WTC11 (cell line): ENCODE measurements around the gene ECE1. TPM values are rescaled to one million over a fixed set of nuclear protein-coding genes. Genes with fewer than 3 reads are reported as not detected.

Experiments used
- ATAC-seq: fragments of 200-7000 bp; cut with Tn5 transposase; 2 replicates; pipeline ENCODE4 v1.10.0; 2021; ENCODE audit warnings: mild to moderate bottlenecking, moderate library complexity
- CTCF ChIA-PET: fragments of 300-600 bp; sonication (Branson Sonifier 250); formaldehyde crosslinking; loops from one replicate; lab custom pipeline; 2021; ENCODE audit warnings: antibody characterized with exemption; lab: Charles Lee
- POLR2A ChIA-PET: fragments of 350-600 bp; sonication (Branson Sonifier 250); formaldehyde crosslinking; loops from one replicate; lab custom pipeline; 2021; ENCODE audit warnings: antibody characterized with exemption; lab: Charles Lee
- DNase-seq: peaks from one replicate; pipeline ENCODE4 v3.0.0; 2021; ENCODE audit warnings: low spot score
- H3K27ac Mint-ChIP-seq: 2 replicates; pipeline ENCODE4 v1.8.0; 2021; ENCODE audit warnings: mixed read lengths
- H3K27me3 Mint-ChIP-seq: 2 replicates; pipeline ENCODE4 v1.8.0; 2021; ENCODE audit warnings: low read depth, mild to moderate bottlenecking, moderate library complexity, mixed read lengths
- H3K36me3 Mint-ChIP-seq: 2 replicates; pipeline ENCODE4 v1.8.0; 2021; ENCODE audit warnings: mixed read lengths
- H3K4me1 Mint-ChIP-seq: 2 replicates; pipeline ENCODE4 v1.8.0; 2022; ENCODE audit warnings: mixed read lengths
- H3K4me3 Mint-ChIP-seq: 2 replicates; pipeline ENCODE4 v1.8.0; 2021; ENCODE audit warnings: mild to moderate bottlenecking, moderate library complexity, mixed read lengths
- H3K9me3 Mint-ChIP-seq: 2 replicates; pipeline ENCODE4 v1.8.0; 2021; ENCODE audit warnings: mixed read lengths
- AFF4 ChIP-seq: sonication (generic); formaldehyde crosslinking; IDR thresholded peaks from 2 replicates; pipeline ENCODE4 v1.8.1; 2023; ENCODE audit warnings: mild to moderate bottlenecking, missing genetic modification reagents, borderline replicate concordance
- ELF4 ChIP-seq: sonication (generic); formaldehyde crosslinking; IDR thresholded peaks from 2 replicates; pipeline ENCODE4 v1.8.1; 2022; ENCODE audit warnings: low read depth, mild to moderate bottlenecking, moderate library complexity, missing genetic modification reagents
- EMX1 ChIP-seq: fragments of 250-450 bp; sonication (Bioruptor Pico); IDR thresholded peaks from 2 replicates; pipeline ENCODE4 v1.8.0; 2021; ENCODE audit warnings: mild to moderate bottlenecking
- ETV6 ChIP-seq: sonication (generic); formaldehyde crosslinking; IDR thresholded peaks from 2 replicates; pipeline ENCODE4 v1.8.1; 2022; ENCODE audit warnings: mild to moderate bottlenecking, missing genetic modification reagents
- GRHL2 ChIP-seq: fragments of 250-450 bp; sonication (Bioruptor Pico); IDR thresholded peaks from 2 replicates; pipeline ENCODE4 v1.8.0; 2022; ENCODE audit warnings: mild to moderate bottlenecking, moderate library complexity; ENCODE audit not compliant: insufficient replicate concordance, severe bottlenecking
- GTF2I ChIP-seq: fragments of 250-450 bp; sonication (Bioruptor Pico); conservative IDR thresholded peaks from 2 replicates; pipeline ENCODE4 v1.4.0; 2021; ENCODE audit warnings: mild to moderate bottlenecking
- IRF1 ChIP-seq: sonication (generic); formaldehyde crosslinking; IDR thresholded peaks from 2 replicates; pipeline ENCODE4 v1.8.0; 2023; ENCODE audit warnings: missing genetic modification reagents
- JUN ChIP-seq: sonication (generic); formaldehyde crosslinking; IDR thresholded peaks from 2 replicates; pipeline ENCODE4 v1.8.0; 2023; ENCODE audit warnings: mild to moderate bottlenecking, missing genetic modification reagents
- MAX ChIP-seq: sonication (generic); formaldehyde crosslinking; IDR thresholded peaks from 2 replicates; pipeline ENCODE4 v1.8.0; 2022; ENCODE audit warnings: mild to moderate bottlenecking, missing genetic modification reagents
- MLX ChIP-seq: sonication (generic); formaldehyde crosslinking; IDR thresholded peaks from 2 replicates; pipeline ENCODE4 v1.8.1; 2023; ENCODE audit warnings: mild to moderate bottlenecking, missing genetic modification reagents, moderate library complexity
- MXD4 ChIP-seq: fragments of 250-450 bp; sonication (Bioruptor Pico); IDR thresholded peaks from 2 replicates; pipeline ENCODE4 v1.8.0; 2021; ENCODE audit warnings: mild to moderate bottlenecking, moderate library complexity, borderline replicate concordance
- NR2C2 ChIP-seq: sonication (generic); formaldehyde crosslinking; IDR thresholded peaks from 2 replicates; pipeline ENCODE4 v1.8.0; 2022; ENCODE audit warnings: mild to moderate bottlenecking, missing genetic modification reagents
- OVOL2 ChIP-seq: fragments of 250-450 bp; sonication (Bioruptor Pico); IDR thresholded peaks from 2 replicates; pipeline ENCODE4 v1.9.0; 2021; ENCODE audit warnings: mild to moderate bottlenecking, borderline replicate concordance
- PREB ChIP-seq: sonication (generic); formaldehyde crosslinking; IDR thresholded peaks from 2 replicates; pipeline ENCODE4 v1.8.1; 2022; ENCODE audit warnings: mild to moderate bottlenecking, missing genetic modification reagents, moderate library complexity, borderline replicate concordance
- PRRX2 ChIP-seq: fragments of 250-450 bp; sonication (Bioruptor Pico); IDR thresholded peaks from 2 replicates; pipeline ENCODE4 v1.8.0; 2021; ENCODE audit warnings: mild to moderate bottlenecking
- SMAD4 ChIP-seq: sonication (generic); formaldehyde crosslinking; IDR thresholded peaks from 2 replicates; pipeline ENCODE4 v1.8.0; 2022; ENCODE audit warnings: mild to moderate bottlenecking, missing genetic modification reagents
- SP1 ChIP-seq: sonication (generic); formaldehyde crosslinking; conservative IDR thresholded peaks from 2 replicates; pipeline ENCODE4 v1.8.1; 2022; ENCODE audit warnings: missing genetic modification reagents
- ZBTB43 ChIP-seq: sonication (generic); formaldehyde crosslinking; IDR thresholded peaks from 2 replicates; pipeline ENCODE4 v1.8.1; 2023; ENCODE audit warnings: mild to moderate bottlenecking, missing genetic modification reagents
- ZNF219 ChIP-seq: sonication (generic); formaldehyde crosslinking; IDR thresholded peaks from 2 replicates; pipeline ENCODE4 v1.8.0; 2023; ENCODE audit warnings: missing genetic modification reagents, mild to moderate bottlenecking, borderline replicate concordance
- ZNF317 ChIP-seq: sonication (generic); formaldehyde crosslinking; IDR thresholded peaks from 2 replicates; pipeline ENCODE4 v1.8.1; 2023; ENCODE audit warnings: low read depth, mild to moderate bottlenecking, moderate library complexity, missing genetic modification reagents, borderline replicate concordance
- ZNF423 ChIP-seq: fragments of 250-450 bp; sonication (Bioruptor Pico); IDR thresholded peaks from 2 replicates; pipeline ENCODE4 v2.1.2; 2022; ENCODE audit warnings: mild to moderate bottlenecking, moderate library complexity
- ZNF532 ChIP-seq: fragments of 250-450 bp; sonication (Bioruptor Pico); IDR thresholded peaks from 2 replicates; pipeline ENCODE4 v1.9.0; 2021; ENCODE audit warnings: mild to moderate bottlenecking, borderline replicate concordance
- total RNA-seq: library from RNA; stranded (reverse); gene quantifications from 3 replicates; pipeline ENCODE4 v1.2.3, GENCODE V29; 2021

Gene ECE1
- total RNA-seq, 1 experiment from 2014 or later, result 45.0 TPM

GRCh38 chr1:21301794-21302440 is 11.7 kb upstream of the ECE1 start:
- peaks cover 36% of the 10 kb centered on the region for H3K4me1 Mint-ChIP-seq
- no peaks in the 10 kb centered on the region for H3K9me3 Mint-ChIP-seq
- POLR2A ChIA-PET, result interaction anchor here (1.0 kb wide), 1 partner anchor 43 kb away, joined by 3 read pairs; no protein-coding TSS in a partner anchor
- DNase-seq, result no peak
- no peak overlapping the region for H3K4me3 Mint-ChIP-seq
- no peaks in the 10 kb centered on the region for H3K27me3 Mint-ChIP-seq
- CTCF ChIA-PET, result interaction anchor here (0.9 to 13.5 kb wide), 5 partner anchors 31 to 66 kb away, joined by 3 to 125 read pairs (median 4); no protein-coding TSS in a partner anchor
- TF ChIP-seq ZNF532 (CRISPR knock-in tag) (no peak), ETV6 (CRISPR knock-in tag) (no peak), ZNF317 (CRISPR knock-in tag) (no peak), IRF1 (CRISPR knock-in tag) (no peak), GRHL2 (no peak), EMX1 (CRISPR knock-in tag) (no peak), MXD4 (CRISPR knock-in tag) (no peak), AFF4 (CRISPR knock-in tag) (no peak), MLX (no peak), OVOL2 (CRISPR knock-in tag) (no peak), GTF2I (no peak), PREB (CRISPR knock-in tag) (no peak), ELF4 (CRISPR knock-in tag) (no peak)
- peak overlapping the region; percentile 37 for H3K27ac Mint-ChIP-seq
- no peak for ATAC-seq
- H3K36me3 Mint-ChIP-seq, result no peaks in the 10 kb centered on the region

- ATAC-seq, result no peak
- no peak overlapping the region for H3K4me3 Mint-ChIP-seq
- CTCF ChIA-PET, result interaction anchor here (1.4 to 13.5 kb wide), 3 partner anchors 30 to 68 kb away, joined by 5 to 125 read pairs (median 7); no protein-coding TSS in a partner anchor
- no peak for TF ChIP-seq SMAD4 (CRISPR knock-in tag)
- TF ChIP-seq ZNF423 (CRISPR knock-in tag), result no peak
- TF ChIP-seq SP1 (CRISPR knock-in tag), result no peak
- TF ChIP-seq ZBTB43, result no peak
- TF ChIP-seq ZNF219 (CRISPR knock-in tag), result no peak
- no peak for TF ChIP-seq NR2C2 (CRISPR knock-in tag)
- TF ChIP-seq MAX (CRISPR knock-in tag), result no peak
- TF ChIP-seq JUN (CRISPR knock-in tag), result no peak
- TF ChIP-seq PRRX2 (CRISPR knock-in tag), result no peak
Observed at GRCh38 chr1:21300774-21301173, 10.5 kb upstream of the ECE1 start.

More at GRCh38 chr1:21300774-21301173, 10.5 kb upstream of the ECE1 start:
- no peaks in the 10 kb centered on the region for H3K9me3 Mint-ChIP-seq
- POLR2A ChIA-PET, result no interaction called here
- H3K4me1 Mint-ChIP-seq, result peaks cover 35% of the 10 kb centered on the region
- H3K27ac Mint-ChIP-seq, result no peak overlapping the region
- no peaks in the 10 kb centered on the region for H3K36me3 Mint-ChIP-seq
- no peaks in the 10 kb centered on the region for H3K27me3 Mint-ChIP-seq
- DNase-seq, result no peak
